Left lung (tissue), 14 donors: Measurements from ENCODE around the gene CCL1. TPM values are rescaled to one million over a fixed set of nuclear protein-coding genes. Genes with fewer than 3 reads are reported as not detected.

Experiments
- ATAC-seq: fragments of 200-7000 bp; cut with Tn5 transposase; one replicate; pipeline ENCODE4 v1.9.1; 2020; ENCODE audit warnings: moderate library complexity
- DNase-seq, 4 donors: peaks; one replicate each; pipeline ENCODE4 v3.0.0-alpha.2; 2013 to 2020
- H3K27ac ChIP-seq, 2 donors: fragments of 200-600 bp; sonication (generic) in 1 of 2; one replicate each; pipeline versions ENCODE4 v1.5.0 to v1.8.0; 2020 to 2021
- H3K27me3 ChIP-seq, 2 donors: fragments of 200-600 bp; sonication (generic) in 1 of 2; one replicate each; pipeline versions ENCODE4 v1.5.0 to v1.8.0; 2020 to 2021
- H3K36me3 ChIP-seq, 2 donors: fragments of 200-600 bp; sonication (generic) in 1 of 2; one replicate each; pipeline versions ENCODE4 v1.5.0 to v1.8.0; 2020 to 2021
- H3K4me1 ChIP-seq, 2 donors: fragments of 200-600 bp; one replicate each; pipeline ENCODE4 v1.8.0; 2021
- H3K4me3 ChIP-seq, 2 donors: fragments of 200-600 bp; sonication (generic) in 1 of 2; one replicate each; pipeline versions ENCODE4 v1.5.0 to v1.8.0; 2020 to 2021; ENCODE audit warnings: mild to moderate bottlenecking in 1 of 2
- H3K9me3 ChIP-seq, 2 donors: fragments of 200-600 bp; sonication (generic) in 1 of 2; one replicate each; pipeline versions ENCODE4 v1.5.0 to v1.8.0; 2020 to 2021
- CTCF ChIP-seq, 2 donors: fragments of 200-600 bp; sonication (generic) in 1 of 2; IDR thresholded peaks; one replicate each; pipeline versions ENCODE4 v1.5.0 to v1.8.0; 2021; ENCODE audit warnings: antibody characterized with exemption in 2 of 2
- intact Hi-C, 2 donors: fragments of 100-400 bp; cut with DNase I; formaldehyde crosslinking; loops; one replicate each; pipeline versions ENCODE4 v1.11.2 to v1.14.2; 2022
- long read RNA-seq, 12 donors: library from polyadenylated mRNA in 2 of 12; unstranded in 2 of 12; transcript quantifications; one replicate each; pipeline ENCODE4 v2.0.0 and lab custom pipeline, GENCODE V29; 2019 to 2026
- polyA plus RNA-seq, 6 donors: library from polyadenylated mRNA; unstranded; fragments of 120-200 nt; gene quantifications; one replicate each; pipeline ENCODE4 v1.2.1, GENCODE V29; 2013; ENCODE audit not compliant: insufficient read length in 6 of 6
- total RNA-seq, 2 donors: library from RNA; stranded (reverse); fragmentation: NEBNext Ultra II Directional; extraction: Animal tissue kit (Norgen Biotek cat#: 25700); gene quantifications; one replicate each; pipeline ENCODE4 v1.2.1, GENCODE V29; 2021
- donor health status: DM: no; HTN: yes; CAD: no.
- donor health status: DM: no; HTN: no; CAD: no.

The CCL1 gene
- not detected for total RNA-seq
- not detected for polyA plus RNA-seq
- long read RNA-seq, donor 1, result 0 reads
- long read RNA-seq, donor 2, partial matches to known transcripts, result 0 of 1 reads
- long read RNA-seq, donor 2, other reads (novel, unspliced or antisense), result 0 of 1 reads
- long read RNA-seq, donor 3, result 0 reads
- long read RNA-seq, donor 4, result 0 reads
- long read RNA-seq, donor 5, result 0 reads
- long read RNA-seq, donor 6, result 0 reads
- long read RNA-seq, donor 7, result 0 reads
- long read RNA-seq, donor 8, result 0 reads
- long read RNA-seq, donor 9, result 0 reads
- long read RNA-seq, donor 10, result 0 reads
- long read RNA-seq, donor 11, result 0 reads
- long read RNA-seq, donor 12, result 0 reads

GRCh38 chr17:34363183-34363661 is at the start of gene CCL1:
TSS of gene CCL1 (minus strand) at chr17:34363233. CDS start at chr17:34363161, 72 bp downstream.
- Histone ChIP-seq H3K4me1 (peaks cover 0 to 23% of the 10 kb centered on the region in 2 donors), H3K27ac (no peak within 1 kb of the TSS), H3K27me3 (no peaks in the 10 kb centered on the region), H3K4me3 (no peak within 1 kb of the TSS), H3K36me3 (no peaks in the 10 kb centered on the region), H3K9me3 (no peaks in the 10 kb centered on the region)
- TF ChIP-seq CTCF (IDR thresholded peaks at IDR 0.05), result no peak
- intact Hi-C loops, result loop anchor here (2.0 to 10.0 kb wide), 2 partner anchors 166 to 168 kb away; no protein-coding TSS in a partner anchor
- DNase-seq (no peak), ATAC-seq (no peak)

GRCh38 chr17:34412534-34412933 is 49.5 kb upstream of the CCL1 start:
- Histone ChIP-seq H3K27ac (no peak overlapping the region), H3K4me3 (no peak overlapping the region), H3K36me3 (no peaks in the 10 kb centered on the region), H3K4me1 (no peaks in the 10 kb centered on the region), H3K9me3 (no peaks in the 10 kb centered on the region), H3K27me3 (peaks cover 9 to 74% of the 10 kb centered on the region in 2 donors)
- ATAC-seq, result no peak
- TF ChIP-seq CTCF (IDR thresholded peaks at IDR 0.05), result no peak
- intact Hi-C loops, result no loop called here
- no peak for DNase-seq

GRCh38 chr17:34411646-34412421 is 48.8 kb upstream of the CCL1 start:
- H3K4me3 ChIP-seq, result no peak overlapping the region
- H3K36me3 ChIP-seq, result no peaks in the 10 kb centered on the region
- TF ChIP-seq CTCF (IDR thresholded peaks at IDR 0.05), result no peak
- no peak overlapping the region for H3K27ac ChIP-seq
- ATAC-seq (no peak), DNase-seq (no peak)
- H3K9me3 ChIP-seq, result no peaks in the 10 kb centered on the region
- peaks cover 9 to 73% of the 10 kb centered on the region in 2 donors for H3K27me3 ChIP-seq
- intact Hi-C loops, result no loop called here
- H3K4me1 ChIP-seq, result no peaks in the 10 kb centered on the region

- TF ChIP-seq CTCF (IDR thresholded peaks at IDR 0.05), result no peak
- intact Hi-C loops, result no loop called here
- Histone ChIP-seq H3K4me3 (no peak overlapping the region), H3K27ac (no peak overlapping the region), H3K9me3 (no peaks in the 10 kb centered on the region), H3K36me3 (no peaks in the 10 kb centered on the region), H3K4me1 (no peaks in the 10 kb centered on the region), H3K27me3 (peaks cover 9 to 52% of the 10 kb centered on the region in 2 donors)
- no peak for ATAC-seq
- no peak for DNase-seq
These were observed 46.3 kb upstream of the CCL1 start for GRCh38 chr17:34409352-34409751.

GRCh38 chr17:34408439-34408838 is 45.4 kb upstream of the CCL1 start:
- H3K9me3 ChIP-seq, result no peaks in the 10 kb centered on the region
- H3K27me3 ChIP-seq, result peaks cover 9 to 52% of the 10 kb centered on the region in 2 donors
- DNase-seq (no peak), ATAC-seq (no peak)
- H3K4me3 ChIP-seq, result no peak overlapping the region
- no peaks in the 10 kb centered on the region for H3K36me3 ChIP-seq
- intact Hi-C loops, result no loop called here
- no peaks in the 10 kb centered on the region for H3K4me1 ChIP-seq
- H3K27ac ChIP-seq, result no peak overlapping the region
- TF ChIP-seq CTCF (IDR thresholded peaks at IDR 0.05), result no peak
